ENCODE measurements around the gene SLC25A24.

DNA sequence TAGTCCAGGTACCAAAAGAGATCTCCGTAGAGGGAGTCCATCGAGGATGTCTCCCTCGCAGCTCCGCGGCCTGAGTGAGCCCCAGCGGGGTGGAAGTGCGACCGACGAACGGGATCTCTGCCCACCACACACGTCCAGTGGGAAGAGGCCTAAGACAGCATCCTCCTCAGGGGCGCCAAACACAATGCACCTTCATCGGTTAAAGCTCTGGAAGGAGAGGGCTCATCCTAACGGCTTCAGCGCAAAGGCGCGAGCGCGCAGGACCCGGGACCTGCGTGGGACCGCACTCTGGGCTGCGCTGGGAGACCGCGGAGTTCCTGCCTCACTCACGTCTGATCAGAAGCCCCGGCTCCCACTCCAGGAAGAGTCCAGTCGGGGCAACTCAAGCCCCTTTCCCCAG is 7.6 kb downstream of the SLC25A24 start:
- TF ChIP-seq SUZ12 (IDR thresholded peaks at IDR 0.05), result no peak
- no peak for TF ChIP-seq FOXK2 (IDR thresholded peaks at IDR 0.05)
- TF ChIP-seq ELF4 (IDR thresholded peaks at IDR 0.05), result no peak
- TF ChIP-seq HDGF (IDR thresholded peaks at IDR 0.05; ENCODE audit: borderline replicate concordance), result no peak
- TF ChIP-seq TARDBP (IDR thresholded peaks at IDR 0.05), result no peak
- no peak for TF ChIP-seq SP1 (IDR thresholded peaks at IDR 0.05)
- TF ChIP-seq BHLHE40 (IDR thresholded peaks at IDR 0.05; ENCODE audit: borderline replicate concordance), result no peak
- no peak for TF ChIP-seq FOXA1 (IDR thresholded peaks at IDR 0.05)
